Osteoblast (primary cell): Measurements from ENCODE around the gene TRIM28. TPM values are rescaled to one million over a fixed set of nuclear protein-coding genes. Genes with fewer than 3 reads are reported as not detected.

ENCODE experiments used
- DNase-seq: peaks from one replicate; pipeline ENCODE4 v3.0.0; 2011; ENCODE audit warnings: low spot score, mixed read lengths; ENCODE audit not compliant: insufficient read length; ENCODE audit errors: missing footprints
- H2AFZ ChIP-seq: 2 replicates; pipeline ENCODE4 v1.6.0; 2011; ENCODE audit warnings: mild to moderate bottlenecking, low read length
- H3K27ac ChIP-seq: 2 replicates; pipeline ENCODE4 v1.5.1; 2011; ENCODE audit warnings: mild to moderate bottlenecking, low read depth, low read length, moderate library complexity
- H3K27me3 ChIP-seq: 2 replicates; pipeline ENCODE4 v1.6.0; 2012; ENCODE audit warnings: mild to moderate bottlenecking, control low read depth, inconsistent platforms, low read length, moderate library complexity; ENCODE audit not compliant: insufficient read depth
- H3K36me3 ChIP-seq: 2 replicates; pipeline ENCODE4 v1.5.1; 2011; ENCODE audit warnings: mild to moderate bottlenecking, low read length, control low read depth, moderate library complexity; ENCODE audit not compliant: insufficient read depth
- H3K4me1 ChIP-seq: 2 replicates; pipeline ENCODE4 v1.5.1; 2011; ENCODE audit warnings: mild to moderate bottlenecking, low read length, control low read depth, moderate library complexity; ENCODE audit not compliant: insufficient read depth
- H3K4me2 ChIP-seq: 2 replicates; pipeline ENCODE4 v1.6.0; 2011; ENCODE audit warnings: mild to moderate bottlenecking, low read length; ENCODE audit not compliant: insufficient read depth
- H3K4me3 ChIP-seq: fragments of 200-600 bp; sonication (generic); 3 replicates; pipeline ENCODE4 v1.5.1; 2012; ENCODE audit warnings: mild to moderate bottlenecking, low read length, inconsistent platforms; ENCODE audit not compliant: insufficient read depth
- H3K79me2 ChIP-seq: 2 replicates; pipeline ENCODE4 v1.6.0; 2012; ENCODE audit warnings: mild to moderate bottlenecking, low read length, control low read depth, inconsistent platforms; ENCODE audit not compliant: insufficient read depth
- H3K9me3 ChIP-seq: 2 replicates; pipeline ENCODE4 v1.5.1; 2011; ENCODE audit warnings: low read depth, low read length, control low read depth
- H4K20me1 ChIP-seq: 2 replicates; pipeline ENCODE4 v1.6.0; 2012; ENCODE audit warnings: mild to moderate bottlenecking, low read length, control low read depth; ENCODE audit not compliant: insufficient read depth
- total RNA-seq: library from RNA; depleted of rRNA; stranded (reverse); fragments of >200 nt; gene quantifications from 2 replicates; pipeline ENCODE4 v1.2.3, GENCODE V29; 2012
- TF ChIP-seq, protein P1 (sequence below): IDR thresholded peaks from 2 replicates; pipeline ENCODE4 v1.5.1; 2011; ENCODE audit warnings: mild to moderate bottlenecking, low read depth, low read length, moderate library complexity; ENCODE audit errors: extremely low read depth

Gene TRIM28
- 224 and 248 TPM in 2 replicates for total RNA-seq

DNA sequence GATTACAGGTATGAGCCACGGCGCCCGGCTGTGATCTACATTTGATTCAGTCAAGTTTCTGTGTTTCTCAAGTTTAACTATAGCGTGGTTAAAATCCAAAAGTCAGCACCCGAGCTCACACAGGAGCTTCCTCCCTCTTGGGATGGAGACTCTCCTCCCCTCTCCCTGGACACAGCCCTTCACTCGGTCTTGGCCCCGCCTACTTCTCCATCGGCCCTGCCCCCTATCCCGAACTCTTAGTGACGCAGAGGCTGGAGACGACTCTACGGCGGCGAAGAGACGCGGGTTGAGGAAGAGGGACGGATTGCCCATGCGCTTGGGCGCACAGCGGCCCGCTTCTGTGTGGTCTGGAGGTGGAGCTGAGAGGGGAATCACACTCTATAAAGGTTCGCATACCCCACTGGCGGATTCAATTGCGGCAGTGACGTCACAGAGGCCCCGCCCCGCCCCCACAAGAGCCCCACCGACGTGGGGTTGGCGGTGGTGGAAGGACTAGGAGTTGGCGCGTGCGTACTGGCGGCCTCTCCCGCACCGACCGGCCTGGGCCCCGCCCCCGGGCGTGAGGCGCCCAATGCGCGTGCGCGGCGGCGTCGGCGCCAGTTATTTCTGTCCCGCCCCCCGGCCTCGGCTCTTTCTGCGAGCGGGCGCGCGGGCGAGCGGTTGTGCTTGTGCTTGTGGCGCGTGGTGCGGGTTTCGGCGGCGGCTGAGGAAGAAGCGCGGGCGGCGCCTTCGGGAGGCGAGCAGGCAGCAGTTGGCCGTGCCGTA lies at the start of gene TRIM28:
TSS of gene TRIM28 (plus strand) at position 239 of the 765 bp plus-strand sequence. CDS start 694 bp downstream, outside the sequence.
- Histone ChIP-seq H4K20me1 (peaks cover 38% of the 10 kb centered on the region), H3K79me2 (peaks cover 44% of the 10 kb centered on the region), H3K9me3 (no peaks in the 10 kb centered on the region)

DNA sequence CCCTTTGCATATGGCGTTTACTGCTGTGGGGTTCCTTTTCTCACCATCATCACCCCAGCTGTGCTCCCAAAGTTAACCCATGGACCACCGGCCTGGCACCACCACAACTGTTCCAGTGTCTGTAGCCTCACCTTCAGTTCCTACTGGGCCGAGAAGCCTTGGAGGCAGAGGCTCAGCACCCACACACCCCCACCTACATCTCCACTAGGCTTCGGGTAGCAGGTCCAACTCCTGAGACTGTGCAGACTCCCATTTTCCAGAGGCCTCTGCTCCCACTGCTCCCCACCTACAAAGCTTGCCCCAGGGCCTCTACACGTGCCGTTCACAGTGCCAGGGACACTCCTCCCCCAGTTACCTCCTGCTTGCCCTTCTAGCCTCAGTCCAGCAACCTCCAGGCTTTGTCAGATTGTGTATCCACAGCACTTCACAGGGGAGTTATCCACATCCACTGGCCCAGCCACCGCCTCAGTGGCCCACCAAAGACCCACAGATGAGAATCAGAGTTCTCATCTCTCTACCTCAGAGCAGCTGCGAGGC lies 46.2 kb upstream of the TRIM28 start:
- H3K4me3 ChIP-seq, result no peak overlapping the region
- H3K79me2 ChIP-seq, result no peaks in the 10 kb centered on the region

More for the DNA sequence above, at the start of gene TRIM28:
- TF ChIP-seq, protein P1, sequence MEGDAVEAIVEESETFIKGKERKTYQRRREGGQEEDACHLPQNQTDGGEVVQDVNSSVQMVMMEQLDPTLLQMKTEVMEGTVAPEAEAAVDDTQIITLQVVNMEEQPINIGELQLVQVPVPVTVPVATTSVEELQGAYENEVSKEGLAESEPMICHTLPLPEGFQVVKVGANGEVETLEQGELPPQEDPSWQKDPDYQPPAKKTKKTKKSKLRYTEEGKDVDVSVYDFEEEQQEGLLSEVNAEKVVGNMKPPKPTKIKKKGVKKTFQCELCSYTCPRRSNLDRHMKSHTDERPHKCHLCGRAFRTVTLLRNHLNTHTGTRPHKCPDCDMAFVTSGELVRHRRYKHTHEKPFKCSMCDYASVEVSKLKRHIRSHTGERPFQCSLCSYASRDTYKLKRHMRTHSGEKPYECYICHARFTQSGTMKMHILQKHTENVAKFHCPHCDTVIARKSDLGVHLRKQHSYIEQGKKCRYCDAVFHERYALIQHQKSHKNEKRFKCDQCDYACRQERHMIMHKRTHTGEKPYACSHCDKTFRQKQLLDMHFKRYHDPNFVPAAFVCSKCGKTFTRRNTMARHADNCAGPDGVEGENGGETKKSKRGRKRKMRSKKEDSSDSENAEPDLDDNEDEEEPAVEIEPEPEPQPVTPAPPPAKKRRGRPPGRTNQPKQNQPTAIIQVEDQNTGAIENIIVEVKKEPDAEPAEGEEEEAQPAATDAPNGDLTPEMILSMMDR, result no peak
- DNase-seq, result peak; percentile 100
- peak within 1 kb of the TSS; percentile 87 for H3K4me2 ChIP-seq
- H3K27ac ChIP-seq, result peak within 1 kb of the TSS; percentile 90
- peaks cover 14% of the 10 kb centered on the region for H3K4me1 ChIP-seq
- H3K36me3 ChIP-seq, result peaks cover 29% of the 10 kb centered on the region
- peak within 1 kb of the TSS; percentile 91 for H2AFZ ChIP-seq
- peaks cover 19% of the 10 kb centered on the region for H3K27me3 ChIP-seq
- peak within 1 kb of the TSS; percentile 96 for H3K4me3 ChIP-seq

DNA sequence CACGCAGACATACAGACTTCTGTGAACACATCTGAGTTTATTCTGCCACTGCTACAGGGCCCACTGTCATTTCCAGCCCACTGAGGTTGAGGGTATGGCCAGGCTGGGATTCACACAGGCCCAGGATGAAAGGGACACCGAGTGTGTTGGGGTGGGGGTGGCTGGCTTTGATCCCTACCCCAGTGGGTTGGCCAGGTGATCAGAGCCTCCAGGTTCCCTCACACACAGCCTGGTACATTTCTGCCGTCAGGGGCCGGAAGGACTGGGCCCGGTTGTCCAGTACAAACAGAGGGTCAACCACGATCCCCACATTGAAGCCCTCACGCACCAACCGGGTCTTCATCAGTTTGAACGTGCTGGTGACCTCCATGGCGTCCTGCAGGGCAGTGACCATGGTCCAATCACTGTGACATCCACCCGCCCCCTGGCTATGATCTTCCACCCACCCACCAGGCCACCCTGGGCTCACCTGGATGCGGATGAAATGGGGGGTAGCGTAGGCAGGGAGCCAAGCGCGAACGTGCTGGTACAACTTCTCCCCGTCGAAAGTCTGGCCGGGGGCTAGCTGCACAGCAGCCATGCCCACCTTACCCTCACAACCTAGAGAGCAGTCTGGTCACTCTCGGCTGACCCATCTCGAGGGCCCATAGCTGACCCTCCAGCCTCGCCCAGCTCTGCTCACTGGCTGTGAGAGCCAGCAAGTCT lies 45.4 kb upstream of the TRIM28 start:
- Histone ChIP-seq H4K20me1 (no peaks in the 10 kb centered on the region), H2AFZ (peak overlapping the region; percentile 93), H3K4me3 (peak overlapping the region; percentile 69), H3K4me2 (peak overlapping the region; percentile 96), H3K79me2 (no peaks in the 10 kb centered on the region), H3K4me1 (peaks cover 5% of the 10 kb centered on the region), H3K27ac (no peak overlapping the region), H3K9me3 (no peaks in the 10 kb centered on the region), H3K36me3 (no peaks in the 10 kb centered on the region), H3K27me3 (no peaks in the 10 kb centered on the region)
- TF ChIP-seq, protein P1, result no peak
- peak; percentile 57 for DNase-seq

More for the DNA sequence above, 46.2 kb upstream of the TRIM28 start:
- Histone ChIP-seq H3K27ac (no peak overlapping the region), H4K20me1 (no peaks in the 10 kb centered on the region), H3K4me2 (no peak overlapping the region), H3K9me3 (no peaks in the 10 kb centered on the region), H3K4me1 (peaks cover 5% of the 10 kb centered on the region), H2AFZ (no peak overlapping the region), H3K36me3 (no peaks in the 10 kb centered on the region), H3K27me3 (no peaks in the 10 kb centered on the region)
- peak; percentile 44 for DNase-seq
- TF ChIP-seq, protein P1, result no peak
